Ovary (tissue), 9 donors: Measurements from ENCODE around the gene PLCB1. TPM values are rescaled to one million over a fixed set of nuclear protein-coding genes. Genes with fewer than 3 reads are reported as not detected.

Experiments used
- DNase-seq, 5 donors: peaks; one replicate each; pipeline ENCODE4 v3.0.0-alpha.2; 2019 to 2020
- H3K27ac ChIP-seq, 2 donors: fragments of 200-600 bp; one replicate each; pipeline versions ENCODE4 v1.5.1 to v1.8.0; 2019 to 2022
- H3K27me3 ChIP-seq: fragments of 200-600 bp; one replicate; pipeline ENCODE4 v1.8.0; 2022
- H3K36me3 ChIP-seq: fragments of 200-600 bp; sonication (generic); one replicate; pipeline ENCODE4 v1.5.1; 2019
- H3K4me1 ChIP-seq: one replicate; pipeline ENCODE4 v1.8.1; 2013; ENCODE audit warnings: mild to moderate bottlenecking, moderate library complexity; ENCODE audit not compliant: insufficient read depth
- H3K4me3 ChIP-seq: fragments of 200-600 bp; sonication (generic); one replicate; pipeline ENCODE4 v1.5.1; 2017
- H3K9me3 ChIP-seq, 2 donors: fragments of 200-600 bp in 1 of 2; sonication (generic) in 1 of 2; one replicate each; pipeline versions ENCODE4 v1.5.1 to v1.8.1; 2013 to 2019; ENCODE audit warnings: mild to moderate bottlenecking in 1 of 2, moderate library complexity in 1 of 2
- EP300 ChIP-seq: sonication (generic); formaldehyde crosslinking; IDR thresholded peaks from one replicate; pipeline ENCODE4 v1.6.1; 2017; ENCODE audit warnings: antibody characterized with exemption
- POLR2A ChIP-seq: fragments of 450-650 bp; IDR thresholded peaks from one replicate; pipeline ENCODE4 v1.6.1; 2017; ENCODE audit warnings: antibody characterized with exemption, mild to moderate bottlenecking, moderate library complexity
- WGBS, 3 donors: extraction: QIAGEN DNeasy Blood & Tissue Kit in 1 of 3; methylation state at CpG; one replicate each; pipeline versions ENCODE4 v1.1.5 to v1.1.7; 2013 to 2017; 5-methylcytosine and 5-hydroxymethylcytosine counted together
- intact Hi-C, 4 donors: fragments of 100-400 bp; cut with DNase I; formaldehyde crosslinking; loops; one replicate each; pipeline versions ENCODE4 v1.11.0 to v1.15.1; 2022 to 2023
- polyA plus RNA-seq, 2 donors: library from polyadenylated mRNA; stranded (reverse); fragments of 200-250 nt in 1 of 2; fragments of 350-450 nt in 1 of 2; fragmentation: Illumina TruSeq in 1 of 2; extraction: RNeasy Lipid Tissue Mini Kit (QIAGEN cat#74804) in 1 of 2; gene quantifications; one replicate each; pipeline ENCODE4 v1.2.3, GENCODE V29; 2013 to 2014
- total RNA-seq, 7 donors: library from RNA; depleted of rRNA in 2 of 7; stranded (reverse); fragments of >200 nt in 2 of 7; fragmentation: NEBNext Ultra II Directional in 3 of 7; extraction: Animal tissue kit (Norgen Biotek cat#: 25700) in 3 of 7; gene quantifications; one replicate each; pipeline versions ENCODE4 v1.1.0 to v1.2.4, GENCODE V29; 2016 to 2023
- TF ChIP-seq, protein P1 (sequence below), 3 donors: fragments of 450-650 bp in 2 of 3; fragments of 200-600 bp in 1 of 3; IDR thresholded peaks; one replicate each; pipeline versions ENCODE4 v1.5.1 to v1.8.0; 2016 to 2022; ENCODE audit warnings: antibody characterized with exemption in 3 of 3, mild to moderate bottlenecking in 1 of 3
- donor health status: DM: no; HTN: no; CAD: no; lungs with moderate emphysema.
- donor health status: DM: no; HTN: no; CAD: no.
- donor health status: Bipolar disorder and iron deficiency.
- donor health status: DM: yes; HTN: yes; CAD: no.
- donor health status: DM: no; HTN: no; CAD: no.
- donor health status: DM: yes; HTN: yes; CAD: no.

PLCB1 gene
- total and polyA plus RNA-seq, 9 donors, result 2.9 to 29.5 (median 9.0) TPM

DNA sequence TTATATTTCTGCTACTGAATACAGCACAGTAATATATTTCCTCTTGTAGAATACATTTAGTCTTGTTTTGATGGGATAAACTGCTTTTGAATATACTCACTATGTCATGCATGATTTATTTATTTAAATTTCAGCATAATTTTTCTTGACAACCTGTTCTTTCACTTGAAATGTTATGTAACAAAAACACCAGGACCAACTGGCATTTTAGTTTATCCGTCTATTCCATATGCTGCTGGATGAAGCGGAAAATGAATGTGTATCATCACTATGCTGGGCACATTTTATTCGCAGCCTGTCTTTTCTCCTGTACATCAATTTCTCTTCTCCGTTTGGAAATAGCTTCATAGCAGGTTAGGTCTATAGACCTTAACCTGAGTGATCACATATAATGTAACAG is 730.0 kb downstream of the PLCB1 start:
- Histone ChIP-seq H3K27ac (no peak overlapping the region), H3K4me3 (no peak overlapping the region), H3K9me3 (no peaks in the 10 kb centered on the region), H3K27me3 (no peaks in the 10 kb centered on the region), H3K4me1 (peaks cover 2% of the 10 kb centered on the region), H3K36me3 (no peaks in the 10 kb centered on the region)
- WGBS, 3 donors, result 96 to 97% (median 97%) methylated on average over 4 of the region's 4 CpGs
- no peak for DNase-seq
- TF ChIP-seq, protein P1, sequence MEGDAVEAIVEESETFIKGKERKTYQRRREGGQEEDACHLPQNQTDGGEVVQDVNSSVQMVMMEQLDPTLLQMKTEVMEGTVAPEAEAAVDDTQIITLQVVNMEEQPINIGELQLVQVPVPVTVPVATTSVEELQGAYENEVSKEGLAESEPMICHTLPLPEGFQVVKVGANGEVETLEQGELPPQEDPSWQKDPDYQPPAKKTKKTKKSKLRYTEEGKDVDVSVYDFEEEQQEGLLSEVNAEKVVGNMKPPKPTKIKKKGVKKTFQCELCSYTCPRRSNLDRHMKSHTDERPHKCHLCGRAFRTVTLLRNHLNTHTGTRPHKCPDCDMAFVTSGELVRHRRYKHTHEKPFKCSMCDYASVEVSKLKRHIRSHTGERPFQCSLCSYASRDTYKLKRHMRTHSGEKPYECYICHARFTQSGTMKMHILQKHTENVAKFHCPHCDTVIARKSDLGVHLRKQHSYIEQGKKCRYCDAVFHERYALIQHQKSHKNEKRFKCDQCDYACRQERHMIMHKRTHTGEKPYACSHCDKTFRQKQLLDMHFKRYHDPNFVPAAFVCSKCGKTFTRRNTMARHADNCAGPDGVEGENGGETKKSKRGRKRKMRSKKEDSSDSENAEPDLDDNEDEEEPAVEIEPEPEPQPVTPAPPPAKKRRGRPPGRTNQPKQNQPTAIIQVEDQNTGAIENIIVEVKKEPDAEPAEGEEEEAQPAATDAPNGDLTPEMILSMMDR (IDR thresholded peaks at IDR 0.05), result no peak
- TF ChIP-seq EP300 (no peak), POLR2A (no peak)
- intact Hi-C loops, result no loop called here

DNA sequence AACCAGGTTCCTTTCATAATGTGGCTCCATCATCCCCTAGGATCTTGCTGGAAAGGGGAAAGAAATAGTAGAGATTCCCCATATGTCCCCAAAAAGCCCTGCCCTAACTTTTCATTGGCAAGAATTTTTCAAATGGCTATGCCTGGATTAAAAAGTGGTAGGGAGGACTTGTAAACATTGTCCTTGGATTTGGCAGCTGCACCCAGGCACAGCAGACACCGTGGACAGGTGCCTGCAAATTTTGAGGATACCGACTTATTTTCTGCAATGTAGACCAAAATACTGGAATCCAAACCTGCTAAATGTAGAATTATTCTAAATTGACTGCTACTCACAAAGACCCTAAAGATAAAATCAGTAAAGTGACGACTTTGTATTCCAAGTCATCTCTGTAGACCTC is 733.6 kb downstream of the PLCB1 start:
- WGBS, 3 donors, result 93 to 99% (median 97%) methylated on average over 3 of the region's 3 CpGs
- Histone ChIP-seq H3K27ac (no peak overlapping the region), H3K4me1 (peaks cover 2% of the 10 kb centered on the region), H3K4me3 (no peak overlapping the region), H3K27me3 (no peaks in the 10 kb centered on the region), H3K36me3 (no peaks in the 10 kb centered on the region), H3K9me3 (no peaks in the 10 kb centered on the region)
- no peak for TF ChIP-seq EP300
- TF ChIP-seq, protein P1 (IDR thresholded peaks at IDR 0.05), result no peak
- no peak for DNase-seq
- intact Hi-C loops, result no loop called here

DNA sequence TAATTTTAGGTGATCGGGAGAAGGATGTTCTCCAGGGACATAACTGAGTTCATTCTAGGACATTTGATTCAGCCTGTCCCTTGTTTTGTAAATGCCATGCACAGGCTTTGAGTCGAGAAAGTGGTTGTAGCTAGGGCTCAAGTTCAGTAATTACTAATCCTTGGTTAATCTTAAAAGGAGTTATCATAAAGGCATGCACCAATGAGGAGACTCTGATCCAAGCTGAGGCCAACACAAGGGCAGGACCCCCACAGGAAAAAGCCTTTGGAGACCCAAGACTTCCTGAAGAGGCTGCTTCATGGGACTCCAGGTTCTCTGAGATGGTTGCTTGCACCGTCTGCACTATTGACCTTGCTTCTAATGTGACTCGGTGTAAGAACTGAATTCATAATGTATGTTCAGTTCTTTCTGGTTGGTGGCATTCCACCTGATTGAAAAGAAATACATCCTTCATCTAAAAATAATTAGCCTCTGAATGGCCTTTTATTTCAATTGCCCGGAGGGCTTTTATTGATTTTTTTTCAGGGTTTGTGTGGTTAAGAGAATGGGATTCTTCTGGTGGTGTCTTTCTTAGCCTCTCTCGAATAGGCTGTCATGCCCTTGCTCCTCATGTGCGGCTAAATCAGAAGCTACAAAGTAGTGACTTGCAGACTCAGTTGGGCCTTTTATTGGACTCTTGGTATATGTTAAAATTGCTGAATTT is 735.1 kb downstream of the PLCB1 start:
- Histone ChIP-seq H3K27me3 (no peaks in the 10 kb centered on the region), H3K4me1 (peaks cover 2% of the 10 kb centered on the region), H3K27ac (no peak overlapping the region), H3K36me3 (no peaks in the 10 kb centered on the region), H3K4me3 (no peak overlapping the region), H3K9me3 (no peaks in the 10 kb centered on the region)
- no peak for DNase-seq
- intact Hi-C loops, result no loop called here
- 81 to 84% (median 83%) methylated on average over 7 of the region's 7 CpGs for WGBS, 3 donors
- TF ChIP-seq EP300 (no peak), POLR2A (no peak)
- TF ChIP-seq, protein P1 (IDR thresholded peaks at IDR 0.05), result no peak

DNA sequence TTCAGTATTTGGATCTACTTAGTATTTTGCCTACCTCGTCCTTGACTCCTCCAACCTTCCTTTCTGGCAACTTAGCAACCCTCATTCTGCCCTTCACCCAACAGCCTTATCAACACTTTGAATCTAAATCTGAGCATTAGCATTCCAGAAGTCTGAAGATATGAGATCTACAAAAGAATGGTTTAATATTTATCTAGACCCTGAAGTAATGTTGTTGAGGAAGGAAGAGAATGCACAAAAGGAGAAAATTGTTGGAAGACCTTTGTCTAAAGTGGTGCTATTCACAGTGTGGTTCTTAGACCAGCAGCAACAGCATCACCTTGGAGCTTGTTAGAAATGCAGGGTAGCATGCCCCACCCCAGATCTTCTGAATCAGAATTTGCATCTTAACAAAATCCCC is 738.6 kb downstream of the PLCB1 start:
- Histone ChIP-seq H3K27ac (no peak overlapping the region), H3K9me3 (no peaks in the 10 kb centered on the region), H3K4me1 (peaks cover 2% of the 10 kb centered on the region), H3K27me3 (no peaks in the 10 kb centered on the region), H3K36me3 (no peaks in the 10 kb centered on the region), H3K4me3 (no peak overlapping the region)
- TF ChIP-seq EP300 (no peak), POLR2A (no peak)
- TF ChIP-seq, protein P1 (IDR thresholded peaks at IDR 0.05), result no peak
- intact Hi-C loops, result no loop called here
- DNase-seq, result no peak
- WGBS, 3 donors, result 86 to 95% (median 95%) methylated on average over 1 of the region's 1 CpG
